Measurements from ENCODE around the gene ZSCAN30. TPM values are rescaled to one million over a fixed set of nuclear protein-coding genes. Genes with fewer than 3 reads are reported as not detected.
"Not testable (repeated sequence)": the region's sequence is repeated elsewhere in the genome, so short reads cannot be mapped to it uniquely, and the experiment has no call there.

Gene ZSCAN30
- total and polyA plus RNA-seq, 9 of the 15 experiments (the other 6 are each of a cell fraction or from before 2014, with no cell fraction given): 4.6 to 13.6 (median 10.8) TPM

DNA sequence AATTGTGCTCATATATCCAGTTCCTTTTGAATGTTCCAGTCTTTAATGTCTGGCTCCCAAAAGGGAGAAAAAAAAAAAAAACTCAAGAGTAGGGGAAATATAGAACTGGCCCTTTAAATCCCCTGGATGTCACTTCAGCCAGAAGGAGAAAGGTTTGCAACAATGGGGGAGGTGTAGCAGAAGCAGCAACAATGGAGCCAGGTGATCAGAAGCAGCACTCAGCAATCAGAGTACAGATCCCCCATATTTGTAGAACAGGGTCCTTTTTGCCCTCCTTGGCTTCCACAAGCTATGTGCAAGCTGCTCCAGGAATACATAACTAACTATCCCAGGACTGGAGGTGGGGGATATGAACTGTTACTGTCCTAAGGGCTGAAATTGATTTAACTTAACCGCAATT is 75.0 kb downstream of the ZSCAN30 start:
- Histone ChIP-seq H3K9me1 (ENCODE audit: control insufficient read depth, insufficient read depth, low read length) (no peaks in the 10 kb centered on the region), H3K4me1 (replicated peaks in 1 of 2; ENCODE audit: control insufficient read depth in 2 of 2, insufficient read depth in 2 of 2, low read length in 2 of 2) (no peaks in the 10 kb centered on the region; a peak in 1 of 5 replicates), H4K20me1 (replicated peaks; ENCODE audit: control insufficient read depth, insufficient read depth, low read length) (no peaks in the 10 kb centered on the region), H3K9me3 (replicated peaks; ENCODE audit: control insufficient read depth, insufficient read depth, low read depth, low read length) (no peaks in the 10 kb centered on the region), H3K4me2 (ENCODE audit: insufficient read depth, low read length) (no peak overlapping the region), H3K27ac (ENCODE audit: extremely low read depth, low read depth, low read length) (no peak overlapping the region), H2AFZ (ENCODE audit: low read depth, low read length) (no peak overlapping the region), H3K36me3 (ENCODE audit: control insufficient read depth, insufficient read depth, low read length) (no peaks in the 10 kb centered on the region), H3K79me2 (ENCODE audit: control insufficient read depth, insufficient read depth, low read length) (no peaks in the 10 kb centered on the region), H3K27me3 (ENCODE audit: control insufficient read depth in 2 of 2, insufficient read depth in 2 of 2, low read length in 2 of 2) (peaks cover 0 to 7% of the 10 kb centered on the region in 2 experiments; a peak in 2 of 5 replicates), H3K4me3 (no peak overlapping the region), H3K9ac (ENCODE audit: insufficient read depth in 1 of 2, low read depth in 2 of 2, low read length in 2 of 2) (no peak overlapping the region)
- BruUV-seq (replicated peaks): no TSS peak
- ATAC-seq (no peak), DNase-seq (ENCODE audit: extremely low read depth in 1 of 4, low spot score in 3 of 4) (no peak), FAIRE-seq (no peak)
- in situ Hi-C loops (cut with MboI): no loop called here
- WGBS (ENCODE audit: insufficient coverage, low coverage, missing lambda C conversion rate): 4% methylated on average over 1 of the region's 1 CpG
- TF ChIP-seq TFE3 (CRISPR knock-in tag; IDR thresholded peaks at IDR 0.05) (no peak), CXXC5 (CRISPR knock-in tag; IDR thresholded peaks at IDR 0.05) (no peak), TGIF2 (CRISPR knock-in tag; IDR thresholded peaks at IDR 0.05) (no peak), SMARCA5 (IDR thresholded peaks at IDR 0.05) (no peak), HNRNPH1 (optimal IDR thresholded peaks at IDR 0.05; ENCODE audit: low read depth, low read length) (no peak), STAT5B (CRISPR knock-in tag; IDR thresholded peaks at IDR 0.05) (no peak), POLR3G (IDR thresholded peaks at IDR 0.05; ENCODE audit: extremely low read depth, insufficient read length, insufficient replicate concordance) (no peak), XRCC5 (IDR thresholded peaks at IDR 0.05; ENCODE audit: low read depth, low read length) (no peak), GTF2E2 (tag; IDR thresholded peaks at IDR 0.05) (no peak), SNRNP70 (optimal IDR thresholded peaks at IDR 0.05; ENCODE audit: low read depth, low read length) (no peak)
- TF ChIP-seq, protein P1, sequence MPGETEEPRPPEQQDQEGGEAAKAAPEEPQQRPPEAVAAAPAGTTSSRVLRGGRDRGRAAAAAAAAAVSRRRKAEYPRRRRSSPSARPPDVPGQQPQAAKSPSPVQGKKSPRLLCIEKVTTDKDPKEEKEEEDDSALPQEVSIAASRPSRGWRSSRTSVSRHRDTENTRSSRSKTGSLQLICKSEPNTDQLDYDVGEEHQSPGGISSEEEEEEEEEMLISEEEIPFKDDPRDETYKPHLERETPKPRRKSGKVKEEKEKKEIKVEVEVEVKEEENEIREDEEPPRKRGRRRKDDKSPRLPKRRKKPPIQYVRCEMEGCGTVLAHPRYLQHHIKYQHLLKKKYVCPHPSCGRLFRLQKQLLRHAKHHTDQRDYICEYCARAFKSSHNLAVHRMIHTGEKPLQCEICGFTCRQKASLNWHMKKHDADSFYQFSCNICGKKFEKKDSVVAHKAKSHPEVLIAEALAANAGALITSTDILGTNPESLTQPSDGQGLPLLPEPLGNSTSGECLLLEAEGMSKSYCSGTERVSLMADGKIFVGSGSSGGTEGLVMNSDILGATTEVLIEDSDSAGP (CRISPR knock-in tag; IDR thresholded peaks at IDR 0.05): no peak
- intact Hi-C loops (cut with micrococcal nuclease): no loop called here
- POLR2A ChIA-PET: no interaction called here
- CTCF ChIA-PET (ENCODE audit: low intra/inter-chr PET ratio): no interaction called here

GRCh38 chr18:35205746-35206458 is 84.1 kb downstream of the ZSCAN30 start:
- in situ Hi-C loops (cut with MboI); ATAC-seq; H3K4me1 ChIP-seq (replicated peaks in 1 of 2; ENCODE audit: control insufficient read depth in 2 of 2, insufficient read depth in 2 of 2, low read length in 2 of 2); H4K20me1 ChIP-seq (replicated peaks; ENCODE audit: control insufficient read depth, insufficient read depth, low read length); H3K9me3 ChIP-seq (replicated peaks; ENCODE audit: control insufficient read depth, insufficient read depth, low read depth, low read length); H2AFZ ChIP-seq (ENCODE audit: low read depth, low read length); H3K4me3 ChIP-seq; FAIRE-seq; H3K9me1 ChIP-seq (ENCODE audit: control insufficient read depth, insufficient read depth, low read length); intact Hi-C loops (cut with micrococcal nuclease); POLR2A ChIA-PET; CTCF ChIA-PET (ENCODE audit: low intra/inter-chr PET ratio); H3K27me3 ChIP-seq (ENCODE audit: control insufficient read depth in 2 of 2, insufficient read depth in 2 of 2, low read length in 2 of 2); H3K36me3 ChIP-seq (ENCODE audit: control insufficient read depth, insufficient read depth, low read length); H3K4me2 ChIP-seq (ENCODE audit: insufficient read depth, low read length); BruUV-seq (replicated peaks); H3K79me2 ChIP-seq (ENCODE audit: control insufficient read depth, insufficient read depth, low read length); DNase-seq (ENCODE audit: extremely low read depth in 1 of 4, low spot score in 3 of 4); H3K27ac ChIP-seq (ENCODE audit: extremely low read depth, low read depth, low read length); H3K9ac ChIP-seq (ENCODE audit: insufficient read depth in 1 of 2, low read depth in 2 of 2, low read length in 2 of 2): not testable (repeated sequence)
- WGBS (ENCODE audit: insufficient coverage, low coverage, missing lambda C conversion rate): 59% methylated on average over 13 of the region's 30 CpGs

Data from K562 (cell line).